BLaER1 treated with 17β-estradiol and CSF1 and Interleukin-3, amounts not matched to agents 10 nM and 100 nM (cell line): Measurements from ENCODE around the gene DYNLT1.

ENCODE experiments used
- H3K27ac ChIP-seq, 11 experiments: shearing (Covaris generic); formaldehyde crosslinking; 2 replicates each; pipeline ENCODE4 v1.8.1; 2022
- H3K27me3 ChIP-seq, 11 experiments: shearing (Covaris generic); formaldehyde crosslinking; 2 replicates each; pipeline ENCODE4 v1.8.1; 2022
- H3K36me3 ChIP-seq, 11 experiments: shearing (Covaris generic); formaldehyde crosslinking; 2 replicates each; pipeline ENCODE4 v1.8.1; 2022
- H3K4me1 ChIP-seq, 10 experiments: shearing (Covaris generic); formaldehyde crosslinking; 2 replicates each; pipeline ENCODE4 v1.8.1; 2022
- H3K4me2 ChIP-seq, 11 experiments: shearing (Covaris generic); formaldehyde crosslinking; 2 replicates each; pipeline ENCODE4 v1.8.1; 2022
- H3K4me3 ChIP-seq, 10 experiments: shearing (Covaris generic); formaldehyde crosslinking; 2 replicates each; pipeline ENCODE4 v1.8.1; 2022
- H3K9ac ChIP-seq, 11 experiments: shearing (Covaris generic); formaldehyde crosslinking; 2 replicates each; pipeline ENCODE4 v1.8.1; 2022
- H3K9me3 ChIP-seq, 11 experiments: shearing (Covaris generic); formaldehyde crosslinking; replicated peaks in 1 of 11; 2 replicates each; pipeline ENCODE4 v1.8.1; 2022
- H4K20me1 ChIP-seq, 11 experiments: shearing (Covaris generic); formaldehyde crosslinking; 2 replicates each; pipeline ENCODE4 v1.8.1; 2022
- Cebpa-rat ChIP-seq, 11 experiments: shearing (Covaris generic); IDR thresholded peaks; 2 replicates each; pipeline ENCODE4 v1.8.1; 2022

Gene DYNLT1

GRCh38 chr6:158644231-158645063, at the start of gene DYNLT1:
TSS of gene DYNLT1 (minus strand) at chr6:158644743. CDS start at chr6:158644708, 35 bp downstream.
- H4K20me1 ChIP-seq: peaks cover 27 to 46% (median 36%) of the 10 kb centered on the region in 11 experiments; a peak in 21 of 22 replicates
- peak within 1 kb of the TSS; percentile 84 to 99 (median 93) for H3K4me3 ChIP-seq
- peak within 1 kb of the TSS; percentile 84 to 96 (median 89) for H3K4me2 ChIP-seq
- H3K27me3 ChIP-seq: peaks cover 0 to 31% (median 9%) of the 10 kb centered on the region in 11 experiments; a peak in 10 of 22 replicates
- TF ChIP-seq Cebpa-rat (IDR thresholded peaks at IDR 0.05): no peak
- no peaks in the 10 kb centered on the region for H3K9me3 ChIP-seq
- H3K4me1 ChIP-seq: peaks cover 34 to 75% (median 46%) of the 10 kb centered on the region in 10 experiments
- peak within 1 kb of the TSS; percentile 88 to 99 (median 96) for H3K9ac ChIP-seq
- H3K27ac ChIP-seq: peak within 1 kb of the TSS; percentile 91 to 98 (median 96)
- peaks cover 11 to 35% (median 27%) of the 10 kb centered on the region in 11 experiments; a peak in 19 of 22 replicates for H3K36me3 ChIP-seq

- peaks cover 17 to 63% (median 21%) of the 10 kb centered on the region in 10 experiments for H3K4me1 ChIP-seq
- H3K4me3 ChIP-seq: no peak overlapping the region
- peak overlapping the region in 3 of 11 experiments; percentile 25 to 83 (median 59); a peak in 4 of 22 replicates for H3K4me2 ChIP-seq
- TF ChIP-seq Cebpa-rat (IDR thresholded peaks at IDR 0.05): no peak
- no peaks in the 10 kb centered on the region for H3K9me3 ChIP-seq
- peaks cover 0 to 8% (median 0%) of the 10 kb centered on the region in 11 experiments; a peak in 3 of 22 replicates for H3K27me3 ChIP-seq
- peak overlapping the region in 2 of 11 experiments; percentile 11 to 47; a peak in 2 of 22 replicates for H3K27ac ChIP-seq
- H3K36me3 ChIP-seq: peaks cover 0 to 28% (median 0%) of the 10 kb centered on the region in 11 experiments; a peak in 4 of 22 replicates
- H4K20me1 ChIP-seq: no peaks in the 10 kb centered on the region
- H3K9ac ChIP-seq: no peak overlapping the region
These were observed 44.3 kb upstream of the DYNLT1 start for GRCh38 chr6:158688860-158689259.

DNA sequence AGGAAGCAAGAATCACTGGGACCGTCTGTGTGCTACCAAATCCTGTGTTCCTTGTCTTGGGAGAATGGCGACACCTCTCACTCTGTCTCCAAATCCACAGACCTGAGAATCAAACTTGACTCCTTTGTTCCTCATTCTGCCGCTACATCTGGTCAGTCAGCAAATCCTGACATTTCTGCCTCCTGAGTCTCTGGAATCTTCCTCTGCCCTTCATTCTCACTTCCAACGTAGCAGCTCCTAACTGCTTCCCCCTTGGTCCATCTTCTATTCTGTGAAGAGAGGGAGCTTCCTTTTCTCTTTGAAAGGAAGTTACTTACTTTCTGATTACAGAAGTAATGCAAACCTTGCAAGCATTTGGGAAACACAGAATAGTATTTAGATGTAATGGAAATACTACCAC, 43.0 kb upstream of the DYNLT1 start:
- no peaks in the 10 kb centered on the region for H3K9me3 ChIP-seq
- H4K20me1 ChIP-seq: no peaks in the 10 kb centered on the region
- H3K9ac ChIP-seq: peak overlapping the region in 3 of 11 experiments; percentile 16 to 58 (median 48); a peak in 4 of 22 replicates
- H3K4me3 ChIP-seq: peak overlapping the region in 2 of 10 experiments; percentile 21 to 29; a peak in 2 of 20 replicates
- peaks cover 17 to 63% (median 21%) of the 10 kb centered on the region in 10 experiments for H3K4me1 ChIP-seq
- H3K27me3 ChIP-seq: peaks cover 0 to 8% (median 0%) of the 10 kb centered on the region in 11 experiments; a peak in 3 of 22 replicates
- H3K36me3 ChIP-seq: peaks cover 0 to 41% (median 0%) of the 10 kb centered on the region in 11 experiments; a peak in 5 of 22 replicates
- peak overlapping the region in 8 of 11 experiments; percentile 3 to 72 (median 50); a peak in 10 of 22 replicates for H3K27ac ChIP-seq
- TF ChIP-seq Cebpa-rat (IDR thresholded peaks at IDR 0.05): no peak
- H3K4me2 ChIP-seq: peak overlapping the region; percentile 51 to 85 (median 71)

GRCh38 chr6:158686791-158687381, 42.3 kb upstream of the DYNLT1 start:
- Histone ChIP-seq H4K20me1 (no peaks in the 10 kb centered on the region), H3K9me3 (no peaks in the 10 kb centered on the region), H3K4me3 (peak overlapping the region in 3 of 10 experiments; percentile 11 to 29 (median 21); a peak in 3 of 20 replicates), H3K9ac (peak overlapping the region in 3 of 11 experiments; percentile 16 to 58 (median 48); a peak in 5 of 22 replicates), H3K27me3 (peaks cover 0 to 8% (median 0%) of the 10 kb centered on the region in 11 experiments; a peak in 3 of 22 replicates), H3K4me2 (peak overlapping the region; percentile 51 to 85 (median 71)), H3K36me3 (peaks cover 0 to 43% (median 0%) of the 10 kb centered on the region in 11 experiments; a peak in 5 of 22 replicates), H3K27ac (peak overlapping the region in 8 of 11 experiments; percentile 3 to 72 (median 50); a peak in 11 of 22 replicates), H3K4me1 (peaks cover 17 to 63% (median 21%) of the 10 kb centered on the region in 10 experiments)
- no peak for TF ChIP-seq Cebpa-rat (IDR thresholded peaks at IDR 0.05)

- peaks cover 0 to 8% (median 0%) of the 10 kb centered on the region in 11 experiments; a peak in 3 of 22 replicates for H3K27me3 ChIP-seq
- peak overlapping the region in 3 of 11 experiments; percentile 16 to 48 (median 45); a peak in 4 of 22 replicates for H3K9ac ChIP-seq
- peak overlapping the region in 4 of 11 experiments; percentile 55 to 72 (median 70); a peak in 7 of 22 replicates for H3K27ac ChIP-seq
- TF ChIP-seq Cebpa-rat (IDR thresholded peaks at IDR 0.05): no peak
- H4K20me1 ChIP-seq: no peaks in the 10 kb centered on the region
- H3K4me1 ChIP-seq: peaks cover 17 to 63% (median 21%) of the 10 kb centered on the region in 10 experiments
- H3K36me3 ChIP-seq: peaks cover 0 to 49% (median 0%) of the 10 kb centered on the region in 11 experiments; a peak in 5 of 22 replicates
- H3K9me3 ChIP-seq: no peaks in the 10 kb centered on the region
- no peak overlapping the region for H3K4me3 ChIP-seq
- H3K4me2 ChIP-seq: peak overlapping the region; percentile 51 to 85 (median 71)
These were observed 41.8 kb upstream of the DYNLT1 start for GRCh38 chr6:158686311-158686710.

DNA sequence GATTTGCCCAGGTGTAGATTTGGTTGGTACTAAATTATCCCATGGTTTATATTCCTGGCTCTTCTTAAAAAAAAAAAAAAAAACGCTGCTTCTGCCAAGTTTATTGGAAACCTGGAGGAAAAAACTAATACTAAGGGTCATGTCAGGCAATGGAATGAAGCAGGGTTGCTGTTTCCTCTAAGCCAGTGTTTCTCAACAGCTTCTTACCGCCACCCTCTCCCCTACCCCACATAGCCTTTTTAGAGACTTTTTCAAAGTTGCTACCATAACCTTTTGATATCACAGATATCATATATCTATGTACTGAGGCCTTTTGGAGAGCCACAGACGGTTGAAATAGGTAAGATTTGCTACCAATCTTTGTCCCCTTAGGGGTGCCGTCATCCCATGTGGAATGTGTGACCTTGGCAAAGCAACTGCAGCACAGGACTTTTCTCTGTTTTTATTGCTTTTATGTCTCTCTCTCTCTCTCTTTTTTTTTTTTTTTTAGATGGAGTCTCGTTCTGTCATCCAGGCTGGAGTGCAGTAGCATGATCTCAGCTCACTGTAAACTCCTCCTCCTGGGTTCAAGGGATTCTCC, 40.3 kb upstream of the DYNLT1 start:
- H3K4me3 ChIP-seq: no peak overlapping the region
- H3K9me3 ChIP-seq: no peaks in the 10 kb centered on the region
- H3K4me1 ChIP-seq: peaks cover 17 to 49% (median 21%) of the 10 kb centered on the region in 10 experiments
- no peak for TF ChIP-seq Cebpa-rat (IDR thresholded peaks at IDR 0.05)
- H4K20me1 ChIP-seq: no peaks in the 10 kb centered on the region
- no peak overlapping the region for H3K27ac ChIP-seq
- peaks cover 0 to 50% (median 0%) of the 10 kb centered on the region in 11 experiments; a peak in 5 of 22 replicates for H3K36me3 ChIP-seq
- H3K27me3 ChIP-seq: peaks cover 0 to 8% (median 0%) of the 10 kb centered on the region in 11 experiments; a peak in 3 of 22 replicates
- H3K9ac ChIP-seq: no peak overlapping the region
- no peak overlapping the region for H3K4me2 ChIP-seq

GRCh38 chr6:158684311-158684710, 39.8 kb upstream of the DYNLT1 start:
- TF ChIP-seq Cebpa-rat (IDR thresholded peaks at IDR 0.05): no peak
- Histone ChIP-seq H3K4me3 (no peak overlapping the region), H3K4me2 (no peak overlapping the region), H3K9ac (no peak overlapping the region), H3K36me3 (peaks cover 0 to 48% (median 0%) of the 10 kb centered on the region in 11 experiments; a peak in 5 of 22 replicates), H3K9me3 (no peaks in the 10 kb centered on the region), H3K27ac (no peak overlapping the region), H4K20me1 (no peaks in the 10 kb centered on the region), H3K27me3 (peaks cover 0 to 8% (median 0%) of the 10 kb centered on the region in 11 experiments; a peak in 3 of 22 replicates), H3K4me1 (peaks cover 17 to 43% (median 21%) of the 10 kb centered on the region in 10 experiments)

DNA sequence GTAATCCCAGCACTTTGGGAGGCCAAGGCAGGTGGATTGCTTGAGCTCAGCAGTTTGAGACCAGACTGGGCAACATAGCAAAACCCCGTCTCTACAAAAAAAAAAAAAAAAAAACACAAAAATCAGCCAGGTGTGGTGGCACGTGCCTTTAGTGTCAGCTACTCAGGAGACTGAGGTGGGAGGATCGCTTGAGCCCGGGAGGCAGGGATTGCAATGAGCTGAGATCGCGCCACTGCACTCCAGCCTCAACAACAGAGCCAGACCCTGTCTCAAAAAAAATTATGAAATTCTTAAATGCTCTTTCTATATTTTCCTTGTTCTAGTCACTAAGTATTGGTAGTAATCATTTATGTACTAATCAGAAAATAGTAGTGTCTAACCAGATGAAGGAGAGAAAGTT, 35.9 kb upstream of the DYNLT1 start:
- Histone ChIP-seq H3K27ac (no peak overlapping the region), H3K4me1 (peaks cover 0 to 8% (median 0%) of the 10 kb centered on the region in 10 experiments; a peak in 2 of 20 replicates), H4K20me1 (no peaks in the 10 kb centered on the region), H3K4me3 (no peak overlapping the region), H3K9me3 (peaks cover 0 to 4% (median 0%) of the 10 kb centered on the region in 11 experiments; a peak in 4 of 22 replicates), H3K4me2 (no peak overlapping the region), H3K36me3 (peaks cover 0 to 44% (median 0%) of the 10 kb centered on the region in 11 experiments; a peak in 5 of 22 replicates), H3K9ac (no peak overlapping the region), H3K27me3 (no peaks in the 10 kb centered on the region)
- no peak for TF ChIP-seq Cebpa-rat (IDR thresholded peaks at IDR 0.05)
